ENCODE results near the gene PPP2R5C.

DNA sequence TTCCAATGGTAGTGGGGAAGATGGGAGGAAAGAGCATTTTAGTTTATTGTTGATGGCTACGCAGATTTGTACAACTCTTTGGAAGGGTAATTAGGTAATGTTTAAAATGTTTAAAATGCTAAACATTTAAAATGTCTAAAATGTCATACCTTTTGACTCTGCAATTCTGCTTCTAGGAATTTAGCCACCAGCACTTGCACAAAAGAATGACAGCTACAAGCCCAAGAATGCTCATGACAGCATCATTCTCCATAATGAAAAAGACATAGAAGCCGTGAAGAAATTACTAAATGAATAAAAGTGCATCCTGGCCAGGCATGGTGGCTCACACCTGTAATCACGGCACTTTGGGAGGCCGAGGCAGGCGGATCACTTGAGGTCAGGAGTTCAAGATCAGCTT, 182.9 kb downstream of the PPP2R5C start:
- TF ChIP-seq CTCF (IDR thresholded peaks at IDR 0.05) (no peak), ELF4 (CRISPR knock-in tag; IDR thresholded peaks at IDR 0.05; ENCODE audit: low read depth) (no peak), NR2C2 (CRISPR knock-in tag; IDR thresholded peaks at IDR 0.05) (no peak), SP1 (CRISPR knock-in tag; conservative IDR thresholded peaks at IDR 0.05) (no peak)

All from WTC11 (cell line).